ENCODE results near the gene UVSSA.

The UVSSA gene

DNA sequence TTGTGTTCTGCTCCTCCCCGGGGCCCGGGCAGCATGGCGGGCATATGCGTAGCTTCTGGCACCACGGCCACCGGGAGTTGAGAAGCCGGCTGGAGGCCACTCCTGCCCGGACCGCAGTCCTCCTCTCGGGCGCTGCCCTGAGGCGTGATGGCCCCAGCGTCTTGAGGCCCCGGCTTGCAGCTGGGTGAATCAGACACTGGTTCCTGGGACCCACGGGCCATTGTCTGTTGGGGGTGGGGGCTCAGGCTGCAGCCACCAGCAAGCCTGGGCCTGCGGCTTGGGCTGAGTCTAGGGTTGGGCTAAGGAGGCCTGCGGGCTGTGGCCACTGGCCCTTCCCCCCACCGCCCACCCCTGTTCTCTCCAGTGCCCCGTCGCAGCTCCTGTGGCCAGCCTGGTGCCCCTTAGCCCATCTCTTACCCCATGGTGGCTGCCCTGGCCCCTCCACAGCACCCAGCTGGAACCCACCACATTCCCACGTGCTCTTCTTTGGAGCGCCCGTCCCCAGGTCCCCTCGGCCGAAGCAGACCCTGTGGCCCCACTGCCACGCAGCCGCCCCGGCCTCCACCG is 6.7 kb upstream of the UVSSA start:
- Histone ChIP-seq H3K9me3 (ENCODE audit: control insufficient read depth in 1 of 2, low read length in 2 of 2) (no peaks in the 10 kb centered on the region), H3K27me3 (ENCODE audit: control insufficient read depth in 1 of 2, insufficient read depth in 2 of 2, low read length in 2 of 2) (no peaks in the 10 kb centered on the region), H3K36me3 (ENCODE audit: control insufficient read depth in 1 of 2, insufficient read depth in 2 of 2, low read length in 2 of 2) (peaks cover 41 to 60% of the 10 kb centered on the region in 2 donors), H3K27ac (ENCODE audit: low read depth, low read length) (no peak overlapping the region), H3K9ac (ENCODE audit: low read depth in 1 of 2, low read length in 2 of 2) (no peak overlapping the region), H3K4me1 (ENCODE audit: control insufficient read depth in 1 of 2, insufficient read depth in 2 of 2, low read length in 2 of 2) (no peaks in the 10 kb centered on the region), H3K4me3 (ENCODE audit: low read depth in 1 of 2, low read length in 2 of 2) (no peak overlapping the region)

DNA sequence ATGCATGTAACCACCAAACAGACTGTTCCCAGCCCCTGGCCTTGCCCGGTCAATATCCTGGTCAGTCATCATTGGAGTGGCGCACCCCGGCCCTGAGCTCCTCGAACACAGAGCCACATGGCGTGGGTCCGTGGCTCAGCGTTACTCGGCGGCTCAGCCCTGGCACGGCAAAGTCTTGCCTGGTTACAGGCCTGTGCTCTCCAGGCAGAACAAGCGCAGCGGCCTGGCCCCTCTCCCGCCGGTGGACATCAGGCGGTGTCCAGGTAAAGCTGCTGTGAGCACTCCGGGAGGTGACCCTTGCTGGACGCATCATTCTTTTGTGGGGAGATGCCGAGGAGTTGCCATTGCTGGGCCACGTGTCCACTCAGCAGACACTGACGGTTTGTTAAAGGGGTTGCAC is 6.1 kb upstream of the UVSSA start:
- no peaks in the 10 kb centered on the region for H3K27me3 ChIP-seq (ENCODE audit: control insufficient read depth in 1 of 2, insufficient read depth in 2 of 2, low read length in 2 of 2)
- H3K4me1 ChIP-seq (ENCODE audit: control insufficient read depth in 1 of 2, insufficient read depth in 2 of 2, low read length in 2 of 2): peaks cover 0 to 5% of the 10 kb centered on the region in 2 donors
- peaks cover 41 to 58% of the 10 kb centered on the region in 2 donors for H3K36me3 ChIP-seq (ENCODE audit: control insufficient read depth in 1 of 2, insufficient read depth in 2 of 2, low read length in 2 of 2)
- no peaks in the 10 kb centered on the region for H3K9me3 ChIP-seq (ENCODE audit: control insufficient read depth in 1 of 2, low read length in 2 of 2)
- H3K4me3 ChIP-seq (ENCODE audit: low read depth in 1 of 2, low read length in 2 of 2): no peak overlapping the region
- H3K9ac ChIP-seq (ENCODE audit: low read depth in 1 of 2, low read length in 2 of 2): no peak overlapping the region
- no peak overlapping the region for H3K27ac ChIP-seq (ENCODE audit: low read depth, low read length)

DNA sequence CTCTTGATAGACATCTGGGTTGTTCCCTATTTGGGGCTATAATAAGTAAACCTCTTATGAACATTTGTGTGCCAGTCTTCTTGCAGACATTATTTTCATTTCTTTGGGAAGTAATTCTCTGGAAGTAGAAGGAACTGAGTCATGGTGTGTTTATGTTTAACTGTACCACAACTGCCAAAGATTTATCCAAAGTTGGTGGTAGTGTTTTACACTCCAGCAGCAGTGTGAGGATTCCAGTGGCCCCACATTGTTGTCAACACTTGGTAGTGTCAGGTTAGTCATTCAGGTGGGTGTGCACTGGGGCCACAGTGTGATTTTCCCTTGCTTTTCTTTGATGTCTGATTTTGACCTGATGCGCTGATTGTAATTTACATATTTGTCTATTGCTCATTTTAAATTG is 5.0 kb upstream of the UVSSA start:
- Histone ChIP-seq H3K36me3 (ENCODE audit: control insufficient read depth in 1 of 2, insufficient read depth in 2 of 2, low read length in 2 of 2) (peaks cover 33 to 47% of the 10 kb centered on the region in 2 donors), H3K9me3 (ENCODE audit: control insufficient read depth in 1 of 2, low read length in 2 of 2) (no peaks in the 10 kb centered on the region), H3K27ac (ENCODE audit: low read depth, low read length) (no peak overlapping the region), H3K9ac (ENCODE audit: low read depth in 1 of 2, low read length in 2 of 2) (no peak overlapping the region), H3K4me3 (ENCODE audit: low read depth in 1 of 2, low read length in 2 of 2) (no peak overlapping the region), H3K4me1 (ENCODE audit: control insufficient read depth in 1 of 2, insufficient read depth in 2 of 2, low read length in 2 of 2) (peaks cover 0 to 7% of the 10 kb centered on the region in 2 donors), H3K27me3 (ENCODE audit: control insufficient read depth in 1 of 2, insufficient read depth in 2 of 2, low read length in 2 of 2) (no peaks in the 10 kb centered on the region)

DNA sequence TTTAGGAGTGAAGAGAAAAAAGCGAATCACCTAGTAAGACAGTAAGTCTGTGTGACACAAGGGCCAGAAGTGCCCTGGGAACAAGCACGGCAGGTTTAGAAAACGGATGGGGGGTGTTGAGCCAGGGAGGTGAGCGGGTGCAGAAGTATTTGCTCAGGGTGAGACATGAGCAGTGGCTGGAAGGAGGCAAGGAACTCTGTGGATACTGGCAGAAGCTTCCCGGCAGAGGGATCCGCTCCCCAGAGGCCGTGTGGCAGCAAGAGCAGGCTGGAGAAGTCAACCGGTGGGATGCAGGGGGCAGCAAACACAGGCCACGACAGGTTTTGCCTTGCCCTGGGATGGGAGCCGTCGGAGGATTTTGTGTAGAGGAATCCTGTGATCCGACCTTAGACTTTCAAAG is 2.3 kb upstream of the UVSSA start:
- H3K9me3 ChIP-seq (ENCODE audit: control insufficient read depth in 1 of 2, low read length in 2 of 2): no peaks in the 10 kb centered on the region
- H3K27ac ChIP-seq (ENCODE audit: low read depth, low read length): no peak overlapping the region
- H3K9ac ChIP-seq (ENCODE audit: low read depth in 1 of 2, low read length in 2 of 2): no peak overlapping the region
- H3K27me3 ChIP-seq (ENCODE audit: control insufficient read depth in 1 of 2, insufficient read depth in 2 of 2, low read length in 2 of 2): no peaks in the 10 kb centered on the region
- H3K4me3 ChIP-seq (ENCODE audit: low read depth in 1 of 2, low read length in 2 of 2): no peak overlapping the region
- H3K4me1 ChIP-seq (ENCODE audit: control insufficient read depth in 1 of 2, insufficient read depth in 2 of 2, low read length in 2 of 2): peaks cover 15 to 21% of the 10 kb centered on the region in 2 donors
- peaks cover 10 to 25% of the 10 kb centered on the region in 2 donors for H3K36me3 ChIP-seq (ENCODE audit: control insufficient read depth in 1 of 2, insufficient read depth in 2 of 2, low read length in 2 of 2)

DNA sequence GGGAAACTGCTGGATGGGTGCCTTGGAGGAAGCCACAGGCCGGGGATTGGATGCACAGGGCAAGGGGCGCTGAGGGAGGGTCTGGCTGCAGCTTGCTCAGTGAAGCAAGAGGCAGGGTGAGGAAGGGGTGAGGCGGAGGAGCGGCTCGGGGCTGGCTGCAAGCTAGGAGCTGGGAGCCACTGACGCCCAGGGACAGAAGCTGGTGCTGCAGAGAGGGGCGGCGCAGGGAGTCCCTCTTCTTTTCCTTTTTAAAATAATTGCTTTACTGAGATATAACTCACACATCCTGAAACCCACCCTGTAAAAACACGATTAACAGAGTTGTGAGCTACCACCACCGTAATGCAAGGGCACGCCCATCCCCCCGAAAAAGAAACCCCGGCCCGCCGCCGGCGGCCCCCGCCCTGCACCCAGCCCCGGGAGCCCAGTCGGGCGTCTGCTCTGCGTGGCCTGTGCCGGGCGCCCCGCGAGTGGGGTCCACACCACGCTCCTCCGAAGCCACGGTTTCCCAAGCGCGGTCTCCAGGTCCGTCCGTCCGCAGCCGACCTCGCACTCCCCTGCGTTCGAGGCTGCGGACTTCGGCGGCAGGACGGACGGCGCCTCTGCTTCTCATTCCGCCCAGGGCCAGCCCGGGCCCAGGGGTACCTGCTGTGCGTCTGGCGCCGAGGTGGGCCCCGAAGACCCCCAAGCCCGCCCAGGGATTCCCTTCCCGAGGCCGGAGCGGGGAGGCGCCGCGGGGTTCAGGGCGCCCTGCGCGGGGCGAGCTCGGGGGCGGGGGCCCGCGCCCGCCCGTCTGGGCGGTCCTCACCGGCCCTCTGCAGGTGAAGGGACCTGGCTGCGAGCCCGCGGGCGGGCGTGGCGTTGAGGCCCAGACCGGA is 866 bp upstream of the UVSSA start:
- Histone ChIP-seq H3K4me1 (ENCODE audit: control insufficient read depth in 1 of 2, insufficient read depth in 2 of 2, low read length in 2 of 2) (peaks cover 15 to 21% of the 10 kb centered on the region in 2 donors), H3K9me3 (ENCODE audit: control insufficient read depth in 1 of 2, low read length in 2 of 2) (no peaks in the 10 kb centered on the region), H3K27me3 (ENCODE audit: control insufficient read depth in 1 of 2, insufficient read depth in 2 of 2, low read length in 2 of 2) (no peaks in the 10 kb centered on the region), H3K9ac (ENCODE audit: low read depth in 1 of 2, low read length in 2 of 2) (peak overlapping the region; percentile 79 to 81), H3K36me3 (ENCODE audit: control insufficient read depth in 1 of 2, insufficient read depth in 2 of 2, low read length in 2 of 2) (peaks cover 4 to 20% of the 10 kb centered on the region in 2 donors), H3K4me3 (ENCODE audit: low read depth in 1 of 2, low read length in 2 of 2) (peak overlapping the region; percentile 69 to 81), H3K27ac (ENCODE audit: low read depth, low read length) (peak overlapping the region; percentile 84)

DNA sequence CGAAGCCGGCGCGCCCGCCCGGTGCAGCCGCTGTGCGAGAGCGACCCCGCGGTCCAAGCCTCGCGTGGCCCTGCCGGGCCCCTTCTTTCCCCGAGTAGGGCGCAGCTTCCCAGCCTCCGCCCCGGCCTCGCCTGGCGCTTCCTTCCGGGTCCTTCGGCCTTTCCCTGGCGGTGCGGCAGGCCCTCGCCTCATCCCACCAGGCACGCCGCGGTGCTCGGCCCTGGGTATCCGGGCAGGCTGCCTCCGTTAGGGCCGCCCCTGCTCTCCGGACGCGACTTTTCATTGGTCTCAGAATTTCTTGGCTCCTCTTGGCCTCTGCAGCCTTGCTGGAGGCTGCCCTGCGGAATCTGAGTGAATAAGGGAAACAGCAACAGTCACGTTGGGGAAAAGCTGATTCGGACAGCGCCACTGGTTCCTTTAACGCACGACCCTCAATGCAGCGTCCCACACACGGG is 429 bp downstream of the UVSSA start:
- H3K27me3 ChIP-seq (ENCODE audit: control insufficient read depth in 1 of 2, insufficient read depth in 2 of 2, low read length in 2 of 2): no peaks in the 10 kb centered on the region
- H3K27ac ChIP-seq (ENCODE audit: low read depth, low read length): peak overlapping the region; percentile 95
- no peaks in the 10 kb centered on the region for H3K9me3 ChIP-seq (ENCODE audit: control insufficient read depth in 1 of 2, low read length in 2 of 2)
- H3K4me1 ChIP-seq (ENCODE audit: control insufficient read depth in 1 of 2, insufficient read depth in 2 of 2, low read length in 2 of 2): peaks cover 15 to 25% of the 10 kb centered on the region in 2 donors
- peaks cover 2 to 17% of the 10 kb centered on the region in 2 donors for H3K36me3 ChIP-seq (ENCODE audit: control insufficient read depth in 1 of 2, insufficient read depth in 2 of 2, low read length in 2 of 2)
- peak overlapping the region; percentile 91 to 94 for H3K9ac ChIP-seq (ENCODE audit: low read depth in 1 of 2, low read length in 2 of 2)
- H3K4me3 ChIP-seq (ENCODE audit: low read depth in 1 of 2, low read length in 2 of 2): peak overlapping the region; percentile 84 to 86

DNA sequence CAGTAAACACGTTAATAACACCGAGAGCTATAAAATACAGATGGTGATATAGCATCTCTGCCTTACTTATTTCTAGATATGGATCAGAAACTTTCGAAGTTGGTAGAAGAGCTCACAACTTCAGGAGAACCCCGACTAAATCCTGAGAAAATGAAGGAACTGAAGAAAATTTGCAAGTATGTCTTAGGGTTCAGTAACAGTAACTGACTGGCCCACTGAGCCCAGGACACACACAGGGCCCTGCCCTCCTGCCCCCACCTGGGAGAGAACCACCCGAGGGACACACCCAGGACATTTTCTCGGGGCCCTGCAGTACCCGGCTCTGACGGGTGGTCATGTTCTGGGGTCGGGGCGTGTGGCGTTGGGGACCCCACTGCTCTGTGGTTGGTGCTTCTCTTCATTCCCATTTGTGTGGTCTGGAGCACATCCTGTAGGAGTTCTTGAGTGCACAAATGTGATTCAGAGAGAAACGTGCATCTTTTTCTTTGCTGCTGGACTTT is 1.1 kb downstream of the UVSSA start:
- Histone ChIP-seq H3K4me1 (ENCODE audit: control insufficient read depth in 1 of 2, insufficient read depth in 2 of 2, low read length in 2 of 2) (peaks cover 15 to 25% of the 10 kb centered on the region in 2 donors), H3K36me3 (ENCODE audit: control insufficient read depth in 1 of 2, insufficient read depth in 2 of 2, low read length in 2 of 2) (peaks cover 7 to 23% of the 10 kb centered on the region in 2 donors), H3K4me3 (ENCODE audit: low read depth in 1 of 2, low read length in 2 of 2) (peak overlapping the region; percentile 84 to 86), H3K9me3 (ENCODE audit: control insufficient read depth in 1 of 2, low read length in 2 of 2) (no peaks in the 10 kb centered on the region), H3K27me3 (ENCODE audit: control insufficient read depth in 1 of 2, insufficient read depth in 2 of 2, low read length in 2 of 2) (no peaks in the 10 kb centered on the region), H3K27ac (ENCODE audit: low read depth, low read length) (peak overlapping the region; percentile 95), H3K9ac (ENCODE audit: low read depth in 1 of 2, low read length in 2 of 2) (peak overlapping the region; percentile 91 to 94)

DNA sequence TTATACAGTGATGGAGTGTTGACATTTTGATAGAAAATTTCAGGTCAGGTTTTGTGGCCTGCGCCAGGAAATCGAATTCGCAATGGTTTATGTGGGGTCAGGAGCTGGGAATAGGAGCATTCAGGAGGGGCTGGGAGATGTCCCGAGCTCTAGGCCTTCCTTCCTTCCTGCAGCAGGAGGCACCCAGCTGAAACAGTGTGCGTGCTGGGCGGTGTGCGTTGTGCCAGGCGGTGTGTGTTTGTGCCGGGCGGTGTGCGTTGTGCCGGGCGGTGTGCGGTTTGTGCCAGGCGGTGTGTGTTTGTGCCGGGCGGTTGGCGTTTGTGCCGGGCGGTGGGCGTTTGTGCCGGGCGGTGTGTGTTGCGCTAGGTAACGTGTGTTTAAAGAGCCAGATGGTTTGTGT is 1.7 kb downstream of the UVSSA start:
- Histone ChIP-seq H3K36me3 (ENCODE audit: control insufficient read depth in 1 of 2, insufficient read depth in 2 of 2, low read length in 2 of 2) (peaks cover 7 to 24% of the 10 kb centered on the region in 2 donors), H3K9me3 (ENCODE audit: control insufficient read depth in 1 of 2, low read length in 2 of 2) (no peaks in the 10 kb centered on the region), H3K27ac (ENCODE audit: low read depth, low read length) (no peak overlapping the region), H3K27me3 (ENCODE audit: control insufficient read depth in 1 of 2, insufficient read depth in 2 of 2, low read length in 2 of 2) (no peaks in the 10 kb centered on the region), H3K4me1 (ENCODE audit: control insufficient read depth in 1 of 2, insufficient read depth in 2 of 2, low read length in 2 of 2) (peaks cover 15 to 25% of the 10 kb centered on the region in 2 donors), H3K4me3 (ENCODE audit: low read depth in 1 of 2, low read length in 2 of 2) (peak overlapping the region in 1 of 2 donors; percentile 84), H3K9ac (ENCODE audit: low read depth in 1 of 2, low read length in 2 of 2) (no peak overlapping the region)

DNA sequence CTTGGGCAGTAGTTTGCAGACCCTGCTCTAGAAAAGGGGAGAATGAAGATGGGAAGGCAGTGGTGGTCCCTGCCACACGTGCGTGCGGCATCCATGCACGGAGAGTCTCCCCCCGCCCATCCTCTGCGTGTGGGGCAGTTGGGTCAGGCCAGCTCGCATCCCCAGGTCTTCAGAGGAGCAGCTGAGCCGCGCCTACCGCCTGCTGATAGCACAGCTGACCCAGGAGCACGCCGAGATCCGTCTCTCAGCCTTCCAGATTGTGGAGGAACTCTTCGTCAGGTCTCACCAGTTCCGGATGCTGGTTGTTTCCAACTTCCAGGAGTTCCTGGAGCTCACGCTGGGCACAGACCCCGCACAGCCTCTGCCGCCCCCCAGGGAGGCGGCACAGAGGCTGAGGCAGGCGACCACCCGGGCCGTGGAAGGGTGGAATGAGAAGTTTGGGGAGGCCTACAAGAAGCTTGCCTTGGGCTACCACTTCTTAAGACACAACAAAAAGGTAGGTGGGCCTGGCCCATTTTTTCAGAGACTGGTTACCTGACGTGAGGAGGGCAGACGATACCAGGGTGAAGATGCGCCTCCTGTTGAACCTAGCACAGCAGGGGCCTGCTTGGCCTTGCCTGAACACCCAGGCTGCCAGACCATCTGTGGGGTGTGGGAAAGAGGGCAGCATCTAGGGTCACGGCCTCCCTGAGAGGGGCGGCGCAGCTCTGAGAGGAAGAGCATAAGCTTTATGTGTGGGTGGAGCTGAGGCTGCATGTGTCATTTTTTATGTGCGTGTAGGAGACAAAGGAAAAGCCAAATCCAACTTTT is 2.6 kb downstream of the UVSSA start:
- Histone ChIP-seq H3K9me3 (ENCODE audit: control insufficient read depth in 1 of 2, low read length in 2 of 2) (no peaks in the 10 kb centered on the region), H3K4me1 (ENCODE audit: control insufficient read depth in 1 of 2, insufficient read depth in 2 of 2, low read length in 2 of 2) (peaks cover 15 to 25% of the 10 kb centered on the region in 2 donors), H3K27me3 (ENCODE audit: control insufficient read depth in 1 of 2, insufficient read depth in 2 of 2, low read length in 2 of 2) (no peaks in the 10 kb centered on the region), H3K27ac (ENCODE audit: low read depth, low read length) (no peak overlapping the region), H3K36me3 (ENCODE audit: control insufficient read depth in 1 of 2, insufficient read depth in 2 of 2, low read length in 2 of 2) (peaks cover 7 to 26% of the 10 kb centered on the region in 2 donors), H3K4me3 (ENCODE audit: low read depth in 1 of 2, low read length in 2 of 2) (no peak overlapping the region), H3K9ac (ENCODE audit: low read depth in 1 of 2, low read length in 2 of 2) (no peak overlapping the region)

Measured in duodenal mucosa (tissue), 2 donors.